HG02938 (cell line): ENCODE results near the gene POLE2.
"Not testable (repeated sequence)": the region's sequence is repeated elsewhere in the genome, so short reads cannot be mapped to it uniquely, and the experiment has no call there.

Experiments used
- ATAC-seq: cut with Tn5 transposase; IDR thresholded peaks from one replicate; pipeline ENCODE4 v1.9.1; 2021; ENCODE audit warnings: mild to moderate bottlenecking, moderate library complexity; ENCODE audit not compliant: unreplicated experiment

POLE2 gene

DNA sequence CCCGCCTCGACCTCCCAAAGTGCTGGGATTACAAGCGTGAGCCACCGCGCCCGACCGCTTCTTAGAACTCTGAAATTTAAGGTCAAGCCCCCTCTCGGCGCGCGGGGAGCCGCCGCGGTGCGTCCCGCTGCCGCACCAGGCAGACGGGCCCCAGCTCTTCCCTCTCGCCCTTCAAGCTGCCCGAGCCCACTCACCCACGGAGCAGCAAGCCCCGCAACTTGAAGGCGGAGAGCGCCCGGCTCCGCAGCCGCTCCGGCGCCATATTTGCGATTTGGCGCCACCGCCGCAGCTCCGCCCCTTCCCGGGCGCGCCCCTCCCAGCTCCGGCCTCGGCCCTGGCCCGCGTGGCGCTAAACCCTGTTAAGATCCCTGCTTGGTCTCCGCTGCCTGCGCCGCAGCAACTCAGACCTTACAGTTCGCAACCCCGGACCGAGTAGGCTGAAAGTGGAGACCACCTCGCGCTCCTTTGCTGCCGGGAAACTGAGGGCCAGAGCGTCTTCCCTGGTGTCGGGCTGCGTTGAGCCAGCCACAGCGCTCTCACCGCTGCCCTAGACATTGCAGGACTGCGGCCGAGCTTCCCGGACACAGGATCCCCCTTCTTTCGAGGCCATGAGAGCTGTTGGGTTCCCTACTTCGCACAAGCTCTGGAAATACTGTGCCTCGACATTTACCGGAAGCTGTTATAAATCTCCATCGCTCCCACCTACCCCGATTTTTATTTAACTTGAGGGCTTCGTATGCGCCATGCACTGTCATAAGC, at the start of gene POLE2:
TSS of gene POLE2 (minus strand) at position 273 of the 759 bp plus-strand sequence. CDS start at position 262, 11 bp downstream.
- peak; percentile 79 for ATAC-seq

GRCh38 chr14:49735669-49736068, 47.7 kb upstream of the POLE2 start:
- ATAC-seq = not testable (repeated sequence)

DNA sequence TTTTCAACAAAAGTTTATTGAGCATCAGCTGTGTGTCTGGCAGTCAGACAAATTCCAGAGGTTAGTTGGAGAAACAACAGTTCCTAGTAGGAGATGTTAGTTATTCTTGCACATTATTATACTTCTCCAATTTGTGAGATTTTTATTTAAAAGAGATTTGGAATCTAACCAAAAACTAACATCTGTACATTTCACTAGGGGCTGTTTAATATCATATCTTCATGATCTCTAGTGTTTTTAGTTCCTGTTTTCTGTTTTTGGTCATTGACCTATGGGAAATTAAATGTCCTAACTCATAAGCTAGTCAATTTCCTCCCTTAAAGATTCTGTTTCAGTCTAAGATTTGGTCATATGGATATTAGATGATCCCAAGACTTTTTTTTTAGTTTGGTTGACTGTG, 45.8 kb upstream of the POLE2 start:
- no peak for ATAC-seq

DNA sequence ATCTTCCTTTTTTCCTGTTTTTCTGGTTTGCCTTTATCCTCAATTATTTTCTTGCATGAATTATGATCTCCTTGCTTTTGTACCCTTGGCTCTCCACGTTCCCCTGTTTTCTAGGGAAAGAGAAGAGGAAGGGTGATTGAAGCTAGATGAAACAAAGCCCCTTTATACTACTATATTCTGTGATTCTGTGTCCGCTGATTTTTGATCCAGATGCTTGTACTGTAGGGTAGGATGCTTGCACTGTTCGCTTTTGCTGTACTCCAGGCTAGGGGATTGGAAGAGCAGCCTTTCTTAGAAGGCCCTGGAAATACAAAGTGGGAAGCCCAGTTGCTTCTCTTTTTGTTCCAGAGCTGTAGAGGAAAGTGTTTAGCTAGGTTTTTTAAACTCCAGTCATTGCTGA, 44.9 kb upstream of the POLE2 start:
- no peak for ATAC-seq

DNA sequence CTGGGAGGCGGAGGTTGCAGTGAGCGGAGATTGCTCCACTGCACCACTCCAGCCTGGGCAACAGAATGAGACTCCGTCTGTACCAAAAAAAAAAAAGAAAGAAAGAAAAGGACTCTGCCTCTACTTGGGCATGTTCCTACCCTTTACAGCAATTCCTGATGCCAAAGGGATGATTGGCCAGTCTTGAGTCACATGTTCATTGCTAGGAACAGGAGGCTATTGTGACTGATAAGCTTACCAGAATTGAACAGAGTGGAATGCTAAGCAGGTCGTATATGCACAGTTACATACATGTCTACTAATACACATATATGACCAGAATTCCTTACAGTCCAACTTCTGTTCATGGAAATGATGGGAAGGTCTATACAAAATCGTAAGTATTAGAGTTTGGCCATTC, 39.2 kb upstream of the POLE2 start:
- ATAC-seq = no peak

GRCh38 chr14:49721733-49722435, 33.9 kb upstream of the POLE2 start:
- ATAC-seq = not testable (repeated sequence)

DNA sequence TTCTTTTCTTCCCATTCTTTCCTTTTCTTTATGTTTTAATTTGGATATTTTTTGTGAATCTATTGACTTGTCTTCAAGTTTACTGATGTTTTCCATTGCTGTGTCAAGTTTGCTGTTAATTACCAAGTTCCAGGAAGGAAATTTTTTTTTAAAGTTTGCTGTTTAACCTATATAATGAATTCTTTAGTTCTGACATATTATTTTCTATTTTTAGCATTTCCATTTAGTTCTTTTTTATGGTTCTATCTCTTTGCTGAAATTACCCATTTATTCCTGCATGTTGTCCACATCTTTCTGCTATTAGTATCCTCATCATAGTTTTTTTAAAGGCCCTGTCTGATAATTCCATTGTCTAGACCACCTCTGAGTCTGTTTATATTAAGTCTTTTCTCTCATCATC, 32.7 kb upstream of the POLE2 start:
- no peak for ATAC-seq

DNA sequence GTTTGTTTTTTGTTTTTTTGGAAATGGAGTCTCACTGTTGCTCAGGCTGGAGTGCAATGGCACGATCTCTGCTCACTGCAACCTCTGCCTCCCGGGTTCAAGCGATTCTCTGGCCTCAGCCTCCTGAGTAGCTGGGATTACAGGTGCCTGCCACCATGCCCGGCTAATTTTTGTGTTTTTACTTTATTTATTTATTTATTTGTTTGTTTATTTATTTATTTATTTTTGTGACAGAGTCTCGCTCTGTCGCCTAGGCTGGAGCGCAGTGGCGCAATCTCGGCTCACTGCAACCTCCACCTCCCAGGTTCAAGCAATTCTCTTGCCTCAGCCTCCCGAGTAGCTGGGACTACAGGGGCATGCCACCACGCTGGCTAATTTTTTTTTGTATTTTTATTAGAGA, 23.0 kb upstream of the POLE2 start:
- not testable (repeated sequence) for ATAC-seq

- ATAC-seq = not testable (repeated sequence)
Measured at GRCh38 chr14:49704471-49704870, 16.5 kb upstream of the POLE2 start.

GRCh38 chr14:49703965-49704364, 16.0 kb upstream of the POLE2 start:
- no peak for ATAC-seq

DNA sequence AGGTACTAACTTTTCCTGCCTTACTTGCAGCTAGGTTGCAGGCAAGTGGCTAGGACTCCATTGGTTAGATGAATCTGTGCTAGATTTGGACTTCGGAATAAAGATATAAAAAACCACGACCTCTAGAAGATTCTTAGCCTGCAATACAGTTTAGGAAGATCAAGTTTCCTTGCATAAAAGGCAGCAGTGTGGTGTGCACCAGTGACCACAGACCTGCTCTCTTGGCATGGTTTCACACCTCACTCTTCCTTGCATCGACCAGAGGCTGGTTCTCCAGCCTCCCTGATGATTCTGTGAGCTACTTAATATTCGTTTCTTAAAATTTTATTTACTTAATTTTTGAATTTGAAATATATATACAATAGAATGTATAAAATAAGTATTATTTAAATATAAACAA, 14.7 kb upstream of the POLE2 start:
- no peak for ATAC-seq

GRCh38 chr14:49693735-49694124, 5.7 kb upstream of the POLE2 start:
- ATAC-seq = not testable (repeated sequence)

- peak; percentile 71 for ATAC-seq
Measured at GRCh38 chr14:49692811-49693734, 5.1 kb upstream of the POLE2 start, which contains the start of gene KLHDC1. KLHDC1 (plus strand) TSS chr14:49693120; CDS start chr14:49693195, 75 bp downstream.

DNA sequence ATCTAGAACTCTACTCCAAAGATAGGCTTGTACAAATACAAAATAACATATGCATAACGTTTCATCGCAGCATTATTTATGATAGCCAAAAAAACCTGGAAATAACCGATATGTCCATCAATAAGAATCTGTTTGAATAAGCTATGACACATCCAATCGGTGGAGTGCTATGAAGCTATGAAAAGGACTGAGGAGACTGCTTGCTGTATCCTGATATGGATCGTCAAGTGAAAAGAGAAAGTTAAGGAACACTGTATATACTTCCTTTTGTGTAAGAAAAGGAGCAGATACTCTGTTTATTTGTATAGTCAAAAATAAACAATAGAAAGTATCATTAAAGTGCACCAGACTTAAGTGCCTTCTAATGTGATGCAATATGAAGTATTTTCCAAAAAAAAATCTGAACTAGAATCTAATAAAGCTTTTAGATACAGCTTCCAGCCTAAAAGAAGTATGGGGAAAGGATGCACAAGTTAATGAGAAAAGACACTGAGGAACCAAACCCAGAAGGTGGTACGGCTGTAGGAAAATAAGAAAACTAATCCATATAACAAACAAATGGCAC, 4.3 kb upstream of the POLE2 start:
- no peak for ATAC-seq

DNA sequence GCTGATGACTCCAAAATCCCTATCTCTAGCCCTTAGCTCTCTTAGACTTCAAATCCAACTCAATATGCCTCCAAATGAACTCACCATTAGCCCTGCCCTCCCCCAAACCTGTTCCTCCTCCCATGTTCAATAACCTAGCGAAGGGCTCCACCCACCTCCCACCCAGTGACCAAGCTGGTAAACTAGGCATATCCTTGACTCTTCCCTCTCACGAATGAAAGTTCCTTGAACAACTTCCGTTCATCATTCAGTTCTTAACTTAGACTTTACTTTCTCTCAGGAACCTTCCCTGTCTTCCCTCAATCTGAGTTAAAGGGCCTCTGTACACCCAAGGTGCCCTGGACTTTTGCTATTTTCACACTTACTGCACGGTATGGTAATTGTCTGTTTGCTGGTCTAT, 3.0 kb upstream of the POLE2 start:
- ATAC-seq = no peak

- no peak for ATAC-seq
Measured at GRCh38 chr14:49688701-49689030, 652 bp upstream of the POLE2 start.

GRCh38 chr14:49686425-49686824, 1.6 kb downstream of the POLE2 start:
- ATAC-seq = no peak

DNA sequence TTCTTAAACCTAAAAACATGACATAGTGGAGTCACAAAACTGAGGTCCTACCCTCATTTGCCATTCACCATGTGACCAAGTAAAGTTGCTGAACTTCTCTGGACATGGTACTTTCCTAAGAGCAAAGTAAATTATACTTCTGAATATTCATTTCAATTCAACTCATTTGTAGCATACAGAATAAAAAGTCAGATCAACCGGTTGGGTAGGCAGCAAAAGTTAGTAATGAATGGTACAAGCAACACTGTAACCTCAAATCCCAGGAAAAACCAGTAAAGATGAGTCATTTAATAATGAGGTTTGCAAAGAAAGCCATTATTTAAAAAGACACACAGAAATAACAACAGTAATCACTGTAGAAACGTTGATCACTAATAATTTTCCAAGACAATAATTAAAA, 8.7 kb downstream of the POLE2 start:
- ATAC-seq = no peak

GRCh38 chr14:49677643-49678042, 10.4 kb downstream of the POLE2 start:
- no peak for ATAC-seq

GRCh38 chr14:49673586-49673985, 14.4 kb downstream of the POLE2 start:
- ATAC-seq = no peak

GRCh38 chr14:49670475-49670874, 17.5 kb downstream of the POLE2 start:
- no peak for ATAC-seq
